ENCODE data around the gene SEC31A. TPM values are rescaled to one million over a fixed set of nuclear protein-coding genes. Genes with fewer than 3 reads are reported as not detected.

The SEC31A gene
- total RNA-seq, 4 donors from 2014 or later, result 117 to 458 (median 253) TPM

DNA sequence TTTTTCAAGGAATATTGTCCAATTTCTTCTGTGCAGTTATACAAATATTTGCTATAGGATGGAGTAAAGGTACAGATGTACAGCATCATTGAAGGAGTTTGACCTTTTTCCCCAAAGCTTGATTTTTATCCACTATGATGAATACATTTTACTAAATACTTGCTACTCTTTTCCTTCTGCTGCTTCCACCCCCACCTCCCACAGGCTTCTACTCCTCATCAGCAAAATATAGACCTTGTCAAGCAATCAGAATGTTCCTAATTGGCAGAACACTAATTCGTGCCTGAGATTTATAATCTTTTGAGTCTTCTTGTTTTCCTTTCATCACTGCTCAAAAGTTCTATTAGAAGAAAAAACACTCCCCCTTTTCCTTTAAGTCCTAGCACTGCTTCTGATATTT lies 5.8 kb upstream of the SEC31A start:
- Histone ChIP-seq H3K4me1 (peaks cover 0 to 4% of the 10 kb centered on the region in 2 donors), H3K36me3 (no peaks in the 10 kb centered on the region), H3K27ac (no peak overlapping the region), H3K27me3 (no peaks in the 10 kb centered on the region), H3K4me3 (no peak overlapping the region), H3K9me3 (no peaks in the 10 kb centered on the region)
- no peak for TF ChIP-seq POLR2A (IDR thresholded peaks at IDR 0.05)
- TF ChIP-seq, protein P1, sequence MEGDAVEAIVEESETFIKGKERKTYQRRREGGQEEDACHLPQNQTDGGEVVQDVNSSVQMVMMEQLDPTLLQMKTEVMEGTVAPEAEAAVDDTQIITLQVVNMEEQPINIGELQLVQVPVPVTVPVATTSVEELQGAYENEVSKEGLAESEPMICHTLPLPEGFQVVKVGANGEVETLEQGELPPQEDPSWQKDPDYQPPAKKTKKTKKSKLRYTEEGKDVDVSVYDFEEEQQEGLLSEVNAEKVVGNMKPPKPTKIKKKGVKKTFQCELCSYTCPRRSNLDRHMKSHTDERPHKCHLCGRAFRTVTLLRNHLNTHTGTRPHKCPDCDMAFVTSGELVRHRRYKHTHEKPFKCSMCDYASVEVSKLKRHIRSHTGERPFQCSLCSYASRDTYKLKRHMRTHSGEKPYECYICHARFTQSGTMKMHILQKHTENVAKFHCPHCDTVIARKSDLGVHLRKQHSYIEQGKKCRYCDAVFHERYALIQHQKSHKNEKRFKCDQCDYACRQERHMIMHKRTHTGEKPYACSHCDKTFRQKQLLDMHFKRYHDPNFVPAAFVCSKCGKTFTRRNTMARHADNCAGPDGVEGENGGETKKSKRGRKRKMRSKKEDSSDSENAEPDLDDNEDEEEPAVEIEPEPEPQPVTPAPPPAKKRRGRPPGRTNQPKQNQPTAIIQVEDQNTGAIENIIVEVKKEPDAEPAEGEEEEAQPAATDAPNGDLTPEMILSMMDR (IDR thresholded peaks at IDR 0.05), result no peak
- DNase-seq, result no peak
- intact Hi-C loops (cut with DNase I; ENCODE audit: low total_unique reads), result no loop called here

DNA sequence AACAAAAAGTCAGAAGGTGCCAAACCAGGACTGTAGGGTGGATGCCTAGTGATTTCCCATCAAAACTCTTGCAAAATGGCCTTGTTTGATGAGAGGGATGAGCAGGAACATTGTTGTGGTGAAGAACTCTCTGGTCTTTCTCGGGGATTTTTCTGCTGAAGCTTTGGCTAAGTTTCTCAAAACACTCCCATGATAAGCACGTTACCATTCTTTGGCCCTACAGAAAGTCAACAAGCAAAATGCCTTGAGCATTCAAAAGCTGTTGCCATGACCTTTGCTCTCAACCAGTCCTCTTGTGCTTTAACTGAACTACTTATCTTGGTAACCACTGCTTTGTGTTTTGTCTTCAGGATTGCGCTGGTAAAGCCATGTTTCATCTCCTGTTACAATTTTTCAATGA lies 3.0 kb upstream of the SEC31A start:
- Histone ChIP-seq H3K36me3 (no peaks in the 10 kb centered on the region), H3K27me3 (no peaks in the 10 kb centered on the region), H3K4me3 (no peak overlapping the region), H3K27ac (no peak overlapping the region), H3K4me1 (peaks cover 0 to under 1% of the 10 kb centered on the region in 2 donors), H3K9me3 (peaks cover 0 to 3% of the 10 kb centered on the region in 2 donors)
- DNase-seq, result no peak
- TF ChIP-seq POLR2A (IDR thresholded peaks at IDR 0.05), result no peak
- TF ChIP-seq, protein P1 (IDR thresholded peaks at IDR 0.05), result no peak
- intact Hi-C loops (cut with DNase I; ENCODE audit: low total_unique reads), result no loop called here

DNA sequence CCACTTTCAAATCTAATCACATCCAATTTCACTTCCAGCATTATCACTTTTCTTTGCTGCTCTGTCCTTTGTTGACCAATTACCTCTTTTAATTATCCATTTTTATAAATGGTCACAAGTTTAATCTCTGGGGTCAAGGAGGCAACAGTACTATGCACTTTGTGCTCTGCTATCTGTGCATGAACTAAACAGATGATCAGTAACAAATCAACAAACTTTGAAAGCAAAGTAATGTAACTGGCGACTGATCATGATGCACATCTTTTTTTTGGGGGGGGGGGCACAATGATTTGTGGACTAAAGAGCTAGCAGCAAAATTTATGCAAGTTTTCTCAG lies 1.5 kb upstream of the SEC31A start:
- no peaks in the 10 kb centered on the region for H3K36me3 ChIP-seq
- H3K27me3 ChIP-seq, result no peaks in the 10 kb centered on the region
- no peaks in the 10 kb centered on the region for H3K4me1 ChIP-seq
- DNase-seq, result no peak
- intact Hi-C loops (cut with DNase I; ENCODE audit: low total_unique reads), result no loop called here
- H3K9me3 ChIP-seq, result peaks cover 0 to 3% of the 10 kb centered on the region in 2 donors
- H3K4me3 ChIP-seq, result no peak overlapping the region
- TF ChIP-seq, protein P1 (IDR thresholded peaks at IDR 0.05), result no peak
- no peak for TF ChIP-seq POLR2A (IDR thresholded peaks at IDR 0.05)
- no peak overlapping the region for H3K27ac ChIP-seq

DNA sequence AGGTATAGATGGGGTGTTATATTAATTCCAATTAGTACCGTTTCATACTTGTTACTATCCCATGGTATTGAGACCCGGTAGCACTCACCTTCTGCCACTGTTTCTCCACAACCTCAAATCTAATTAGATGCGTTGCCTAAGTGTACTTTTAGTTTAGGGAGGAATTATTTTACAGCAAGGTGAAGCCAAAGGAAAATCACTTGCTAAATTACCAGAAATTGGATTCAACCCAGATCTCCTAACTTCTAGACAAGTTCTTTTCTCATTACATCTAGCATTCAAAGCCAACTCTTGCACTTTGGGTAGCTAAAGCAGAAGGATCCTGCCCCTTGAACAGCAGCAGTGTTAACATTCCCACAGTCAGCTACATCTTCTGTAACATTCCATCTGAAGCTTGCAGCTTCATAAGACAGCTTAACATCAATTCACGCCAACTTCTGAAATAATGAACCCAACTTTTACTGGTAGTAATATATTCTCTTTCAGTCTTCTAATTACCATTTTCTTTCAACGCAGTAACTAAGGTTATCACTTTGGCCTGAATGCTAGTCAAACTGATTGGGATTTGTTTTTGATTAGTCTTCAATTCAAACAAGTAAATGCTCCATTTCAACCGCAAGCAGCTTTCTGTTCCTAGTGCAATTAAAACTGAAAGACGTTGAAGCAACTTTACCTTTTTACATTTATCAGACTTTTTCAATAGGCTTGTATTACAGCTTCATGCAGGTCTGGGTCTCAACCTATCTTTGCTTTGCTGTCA lies 934 bp upstream of the SEC31A start:
- intact Hi-C loops (cut with DNase I; ENCODE audit: low total_unique reads), result no loop called here
- H3K9me3 ChIP-seq, result peaks cover 0 to 3% of the 10 kb centered on the region in 2 donors
- peak overlapping the region; percentile 91 to 94 for H3K4me3 ChIP-seq
- no peak for TF ChIP-seq POLR2A (IDR thresholded peaks at IDR 0.05)
- TF ChIP-seq, protein P1 (IDR thresholded peaks at IDR 0.05), result no peak
- H3K36me3 ChIP-seq, result no peaks in the 10 kb centered on the region
- peak overlapping the region; percentile 94 to 98 for H3K27ac ChIP-seq
- no peaks in the 10 kb centered on the region for H3K4me1 ChIP-seq
- no peak for DNase-seq
- H3K27me3 ChIP-seq, result no peaks in the 10 kb centered on the region

DNA sequence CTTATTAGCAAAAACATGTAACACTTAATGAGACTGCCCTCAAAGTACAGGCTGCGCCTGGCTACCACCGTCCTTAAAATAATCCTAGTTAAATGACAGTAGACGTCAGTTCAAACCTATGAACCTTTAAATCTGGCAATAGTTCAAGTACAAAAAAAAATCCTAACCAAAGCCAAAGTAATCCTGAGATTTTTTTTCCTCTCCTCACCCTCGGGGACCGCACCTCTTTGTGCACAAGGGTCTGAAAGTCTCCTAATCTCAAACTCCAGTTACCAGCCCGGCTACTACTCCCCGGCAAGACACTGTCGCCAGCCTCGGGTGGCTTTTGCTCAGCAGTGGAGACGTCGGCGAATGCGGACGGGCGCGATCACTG lies 439 bp downstream of the SEC31A start:
- intact Hi-C loops (cut with DNase I; ENCODE audit: low total_unique reads), result no loop called here
- TF ChIP-seq, protein P1 (IDR thresholded peaks at IDR 0.05), result peak in 1 of 4 experiments; percentile 8
- no peak for TF ChIP-seq POLR2A (IDR thresholded peaks at IDR 0.05)
- no peak for DNase-seq
- H3K27me3 ChIP-seq, result no peaks in the 10 kb centered on the region
- no peaks in the 10 kb centered on the region for H3K36me3 ChIP-seq
- peaks cover 0 to 3% of the 10 kb centered on the region in 2 donors for H3K9me3 ChIP-seq
- no peaks in the 10 kb centered on the region for H3K4me1 ChIP-seq
- H3K4me3 ChIP-seq, result peak overlapping the region; percentile 91 to 94
- peak overlapping the region; percentile 94 to 98 for H3K27ac ChIP-seq

Data from uterus (tissue), 4 donors.